GM12873 (cell line): Measurements from ENCODE around the gene TMCC2.

Experiments used
- TF ChIP-seq, protein P1 (sequence below): IDR thresholded peaks from 2 replicates; pipeline ENCODE4 v1.5.1; 2012; ENCODE audit warnings: low read depth, mild to moderate bottlenecking, moderate library complexity, low read length, control low read depth; ENCODE audit not compliant: insufficient read depth; ENCODE audit errors: missing control alignments

The TMCC2 gene

GRCh38 chr1:205236951-205237475 is 9.3 kb downstream of the TMCC2 start:
- TF ChIP-seq, protein P1, sequence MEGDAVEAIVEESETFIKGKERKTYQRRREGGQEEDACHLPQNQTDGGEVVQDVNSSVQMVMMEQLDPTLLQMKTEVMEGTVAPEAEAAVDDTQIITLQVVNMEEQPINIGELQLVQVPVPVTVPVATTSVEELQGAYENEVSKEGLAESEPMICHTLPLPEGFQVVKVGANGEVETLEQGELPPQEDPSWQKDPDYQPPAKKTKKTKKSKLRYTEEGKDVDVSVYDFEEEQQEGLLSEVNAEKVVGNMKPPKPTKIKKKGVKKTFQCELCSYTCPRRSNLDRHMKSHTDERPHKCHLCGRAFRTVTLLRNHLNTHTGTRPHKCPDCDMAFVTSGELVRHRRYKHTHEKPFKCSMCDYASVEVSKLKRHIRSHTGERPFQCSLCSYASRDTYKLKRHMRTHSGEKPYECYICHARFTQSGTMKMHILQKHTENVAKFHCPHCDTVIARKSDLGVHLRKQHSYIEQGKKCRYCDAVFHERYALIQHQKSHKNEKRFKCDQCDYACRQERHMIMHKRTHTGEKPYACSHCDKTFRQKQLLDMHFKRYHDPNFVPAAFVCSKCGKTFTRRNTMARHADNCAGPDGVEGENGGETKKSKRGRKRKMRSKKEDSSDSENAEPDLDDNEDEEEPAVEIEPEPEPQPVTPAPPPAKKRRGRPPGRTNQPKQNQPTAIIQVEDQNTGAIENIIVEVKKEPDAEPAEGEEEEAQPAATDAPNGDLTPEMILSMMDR = no peak

GRCh38 chr1:205237526-205238484 is 10.1 kb downstream of the TMCC2 start:
- TF ChIP-seq, protein P1 = no peak

DNA sequence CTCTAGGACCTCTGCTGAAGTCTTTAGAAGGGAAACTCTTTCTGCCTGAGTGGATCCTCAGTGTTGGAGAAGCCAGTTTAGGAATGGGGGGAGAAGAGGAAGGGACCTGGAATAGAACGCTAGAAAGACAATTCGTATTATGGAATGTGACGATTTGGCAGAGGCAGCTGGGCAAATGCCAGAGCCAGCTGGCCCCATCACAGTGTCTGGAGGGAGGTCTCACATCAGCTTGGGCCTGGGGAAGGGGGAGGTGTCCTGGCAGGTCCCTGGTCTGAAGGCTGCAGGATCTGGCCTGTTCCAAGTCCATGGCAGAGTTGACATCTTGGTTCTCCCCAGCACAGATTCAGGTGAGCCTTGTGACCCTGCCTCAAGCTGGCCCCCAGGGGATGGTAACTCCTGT is 11.3 kb downstream of the TMCC2 start:
- TF ChIP-seq, protein P1 = no peak

GRCh38 chr1:205240118-205240517 is 12.4 kb downstream of the TMCC2 start:
- TF ChIP-seq, protein P1 = no peak

DNA sequence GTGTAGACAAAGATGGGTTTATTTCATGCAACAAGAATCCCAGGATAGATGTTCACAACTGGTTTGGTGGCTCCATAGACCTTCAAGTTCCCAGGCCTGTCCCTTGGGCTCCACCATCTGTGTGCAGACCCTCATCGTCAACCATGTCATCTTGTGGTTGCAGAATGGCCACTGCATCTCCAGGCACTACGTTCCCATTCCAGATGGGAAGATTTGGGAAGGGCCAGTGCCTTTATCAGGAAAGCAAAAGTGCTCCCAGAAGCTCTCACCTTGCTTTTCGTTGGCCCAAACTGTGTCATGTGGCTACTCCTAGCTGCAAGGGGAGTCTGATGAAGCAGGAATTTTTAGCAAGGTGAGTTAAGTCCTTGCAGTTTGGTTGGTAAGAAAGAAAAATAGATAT is 12.8 kb downstream of the TMCC2 start:
- TF ChIP-seq, protein P1 = no peak

GRCh38 chr1:205241366-205242030 is 13.8 kb downstream of the TMCC2 start:
- TF ChIP-seq, protein P1 = no peak

DNA sequence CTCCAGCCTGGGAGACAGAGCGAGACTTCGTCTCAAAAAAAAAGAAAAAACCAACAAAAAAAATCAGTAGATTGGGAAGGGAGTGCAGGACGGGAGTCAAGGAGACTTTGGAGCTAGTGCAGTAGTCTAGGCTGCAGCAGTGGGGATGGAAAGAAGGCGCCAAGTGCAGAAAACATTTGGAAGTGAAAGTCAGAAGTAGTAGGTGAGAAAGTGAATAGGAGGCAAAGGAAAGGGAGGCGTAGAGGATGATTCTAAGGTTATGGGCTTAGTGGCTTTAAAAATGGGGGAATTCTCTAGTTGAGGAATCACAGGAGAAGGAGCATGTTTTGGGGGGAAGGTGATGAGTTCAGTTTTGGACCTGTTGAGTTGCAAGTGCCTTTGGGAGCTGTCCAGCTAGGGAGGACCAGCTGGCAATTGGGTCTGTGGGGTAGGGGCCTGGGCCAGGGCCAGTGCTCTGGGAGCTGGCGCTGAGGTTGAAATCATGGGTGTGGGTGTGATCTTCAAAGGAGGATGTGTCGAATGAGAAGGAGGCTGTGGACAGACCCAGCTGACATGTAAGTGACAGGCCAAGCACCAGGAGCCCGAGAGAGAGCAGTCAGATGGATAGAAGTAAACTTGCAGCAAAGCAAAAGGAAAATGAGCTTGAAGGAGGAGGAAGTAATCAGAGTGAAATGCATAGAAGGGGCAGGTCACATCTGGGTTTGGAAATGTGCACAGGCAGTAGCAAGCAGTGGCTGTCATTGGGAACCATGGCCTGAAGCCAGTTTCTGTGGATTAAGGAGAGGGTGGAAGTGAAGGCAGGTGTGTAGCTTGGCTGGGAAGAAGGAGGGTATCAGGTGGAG is 15.8 kb downstream of the TMCC2 start:
- TF ChIP-seq, protein P1 = no peak
